HepG2 (cell line): Measurements from ENCODE around the gene GRIK5. TPM values are rescaled to one million over a fixed set of nuclear protein-coding genes. Genes with fewer than 3 reads are reported as not detected.
A peak's percentile ranks its signal among the peaks of the same experiment; 100 is the strongest.

Experiments
- CSRNP1 ChIP-seq: sonication (generic); formaldehyde crosslinking; IDR thresholded peaks from 2 replicates; pipeline ENCODE4 v1.8.1; 2023; ENCODE audit warnings: mild to moderate bottlenecking, missing genetic modification reagents
- FOXJ3 ChIP-seq: sonication (generic); formaldehyde crosslinking; IDR thresholded peaks from 2 replicates; pipeline ENCODE4 v1.4.0; 2020; ENCODE audit warnings: missing genetic modification reagents, mild to moderate bottlenecking, borderline replicate concordance
- MTERF4 ChIP-seq: sonication (generic); formaldehyde crosslinking; IDR thresholded peaks from 2 replicates; pipeline ENCODE4 v1.8.0; 2023; ENCODE audit warnings: mild to moderate bottlenecking, missing genetic modification reagents
- ZNF407 ChIP-seq: sonication (generic); formaldehyde crosslinking; IDR thresholded peaks from one replicate; pipeline ENCODE4 v1.5.1; 2020; ENCODE audit warnings: mild to moderate bottlenecking, missing genetic modification reagents; ENCODE audit errors: not compliant biosample characterization
- ZNF879 ChIP-seq: sonication (generic); formaldehyde crosslinking; IDR thresholded peaks from 2 replicates; pipeline ENCODE4 v1.8.1; 2023; ENCODE audit warnings: missing genetic modification reagents
- polyA plus RNA-seq, 8 experiments: library from polyadenylated mRNA; depleted of rRNA in 3 of 8; stranded (reverse) in 7 of 8; unstranded in 1 of 8; fragments of >200 nt; fragmentation: Illumina TruSeq in 4 of 8; extraction: Trizol in 4 of 8; gene quantifications; 2 replicates each; pipeline versions ENCODE4 v1.2.1 to v1.2.3, GENCODE V29; 2011 to 2016; ENCODE audit warnings: low read depth in 4 of 8, missing spikeins in 1 of 8, mixed read lengths in 1 of 8; ENCODE audit not compliant: insufficient read depth in 1 of 8
- total RNA-seq, 5 experiments: library from RNA; depleted of rRNA; stranded (reverse); fragments of >200 nt; fragmentation: Illumina TruSeq; extraction: Trizol; gene quantifications; 2 replicates each; pipeline ENCODE4 v1.2.3, GENCODE V29; 2016; ENCODE audit warnings: low read depth in 1 of 5
- TF ChIP-seq, protein P1 (sequence below): sonication (generic); formaldehyde crosslinking; IDR thresholded peaks from 2 replicates; pipeline ENCODE4 v1.4.0; 2020; ENCODE audit warnings: mild to moderate bottlenecking, missing genetic modification reagents

The GRIK5 gene
- total and polyA plus RNA-seq, 2 of the 13 experiments (the other 11 are each of a cell fraction or from before 2014, with no cell fraction given): not detected

- TF ChIP-seq, protein P1, sequence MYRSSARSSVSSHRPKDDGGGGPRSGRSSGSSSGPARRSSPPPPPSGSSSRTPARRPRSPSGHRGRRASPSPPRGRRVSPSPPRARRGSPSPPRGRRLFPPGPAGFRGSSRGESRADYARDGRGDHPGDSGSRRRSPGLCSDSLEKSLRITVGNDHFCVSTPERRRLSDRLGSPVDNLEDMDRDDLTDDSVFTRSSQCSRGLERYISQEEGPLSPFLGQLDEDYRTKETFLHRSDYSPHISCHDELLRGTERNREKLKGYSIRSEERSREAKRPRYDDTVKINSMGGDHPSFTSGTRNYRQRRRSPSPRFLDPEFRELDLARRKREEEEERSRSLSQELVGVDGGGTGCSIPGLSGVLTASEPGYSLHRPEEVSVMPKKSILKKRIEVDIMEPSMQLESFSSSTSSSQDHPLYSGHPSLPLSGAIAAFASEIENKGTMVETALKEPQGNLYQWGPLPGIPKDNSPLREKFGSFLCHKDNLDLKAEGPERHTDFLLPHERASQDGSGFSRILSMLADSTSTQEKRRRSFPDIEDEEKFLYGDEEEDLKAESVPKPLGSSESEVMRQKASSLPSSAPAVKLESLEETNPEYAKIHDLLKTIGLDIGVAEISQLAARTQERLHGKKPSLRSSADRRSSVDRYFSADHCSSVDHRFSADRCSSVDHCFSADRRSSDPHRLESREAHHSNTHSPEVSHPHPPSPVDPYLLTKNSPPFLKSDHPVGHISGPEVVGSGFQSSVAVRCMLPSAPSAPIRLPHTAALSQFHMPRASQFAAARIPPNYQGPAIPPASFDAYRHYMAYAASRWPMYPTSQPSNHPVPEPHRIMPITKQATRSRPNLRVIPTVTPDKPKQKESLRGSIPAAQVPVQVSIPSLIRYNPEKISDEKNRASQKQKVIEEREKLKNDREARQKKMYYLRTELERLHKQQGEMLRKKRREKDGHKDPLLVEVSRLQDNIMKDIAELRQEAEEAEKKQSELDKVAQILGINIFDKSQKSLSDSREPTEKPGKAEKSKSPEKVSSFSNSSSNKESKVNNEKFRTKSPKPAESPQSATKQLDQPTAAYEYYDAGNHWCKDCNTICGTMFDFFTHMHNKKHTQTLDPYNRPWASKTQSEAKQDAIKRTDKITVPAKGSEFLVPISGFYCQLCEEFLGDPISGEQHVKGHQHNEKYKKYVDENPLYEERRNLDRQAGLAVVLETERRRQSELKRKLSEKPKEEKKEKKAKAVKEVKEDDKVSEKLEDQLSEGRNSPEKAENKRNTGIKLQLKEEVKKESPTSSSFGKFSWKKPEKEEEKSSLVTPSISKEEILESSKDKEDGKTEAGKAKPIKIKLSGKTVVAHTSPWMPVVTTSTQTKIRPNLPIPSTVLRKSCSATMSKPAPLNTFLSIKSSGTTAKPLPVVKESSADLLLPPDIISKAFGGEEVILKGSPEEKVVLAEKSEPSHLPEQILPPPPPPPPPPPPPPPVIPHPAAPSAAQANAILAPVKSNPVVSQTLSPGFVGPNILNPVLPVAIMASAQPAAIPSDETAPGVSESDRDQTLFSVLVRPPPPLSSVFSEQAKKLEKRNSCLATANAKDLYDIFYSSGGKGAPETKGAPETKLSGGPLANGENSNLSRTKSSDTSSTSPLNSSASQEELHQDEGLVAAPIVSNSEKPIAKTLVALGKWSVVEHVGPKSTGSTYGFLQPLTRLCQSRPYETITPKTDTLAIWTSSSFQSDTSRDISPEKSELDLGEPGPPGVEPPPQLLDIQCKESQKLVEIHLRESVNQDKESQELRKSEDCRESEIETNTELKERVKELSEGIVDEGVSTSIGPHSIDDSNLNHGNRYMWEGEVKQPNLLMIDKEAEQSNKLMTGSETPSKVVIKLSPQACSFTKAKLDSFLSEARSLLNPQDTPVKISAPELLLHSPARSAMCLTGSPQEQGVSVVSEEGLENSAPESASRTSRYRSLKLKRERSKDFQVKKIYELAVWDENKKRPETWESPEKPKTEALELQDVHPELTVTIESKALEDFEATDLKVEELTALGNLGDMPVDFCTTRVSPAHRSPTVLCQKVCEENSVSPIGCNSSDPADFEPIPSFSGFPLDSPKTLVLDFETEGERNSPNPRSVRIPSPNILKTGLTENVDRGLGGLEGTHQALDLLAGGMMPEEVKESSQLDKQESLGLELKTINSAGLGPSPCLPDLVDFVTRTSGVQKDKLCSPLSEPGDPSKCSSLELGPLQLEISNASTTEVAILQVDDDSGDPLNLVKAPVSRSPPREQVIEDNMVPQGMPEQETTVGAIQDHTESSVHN (CRISPR knock-in tag): 0 out of 2 replicates have a peak, but pooled peaks have one; percentile 10
- no peak for TF ChIP-seq MTERF4
- no peak for TF ChIP-seq ZNF407 (CRISPR knock-in tag)
- TF ChIP-seq ZNF879: no peak
- no peak for TF ChIP-seq FOXJ3 (CRISPR knock-in tag)
- peak; percentile 86 for TF ChIP-seq CSRNP1 (CRISPR knock-in tag)
Measured at GRCh38 chr19:41958367-41959055, 111.5 kb downstream of the GRIK5 start (continued).
